ENCODE data around the gene DLX4. TPM values are rescaled to one million over a fixed set of nuclear protein-coding genes. Genes with fewer than 3 reads are reported as not detected.

DLX4 gene
- total RNA-seq, 1 donor from 2014 or later = 0.29 TPM

GRCh38 chr17:49973271-49973615, 4.3 kb downstream of the DLX4 start:
- Mint-ChIP-seq H3K27ac (ENCODE audit: unreplicated experiment) (no peak overlapping the region), H3K36me3 (ENCODE audit: unreplicated experiment) (peaks cover 4% of the 10 kb centered on the region), H3K4me1 (ENCODE audit: low read depth, unreplicated experiment) (peaks cover 8% of the 10 kb centered on the region), H3K27me3 (ENCODE audit: unreplicated experiment) (peaks cover 28% of the 10 kb centered on the region), H3K9me3 (ENCODE audit: unreplicated experiment) (peaks cover 3% of the 10 kb centered on the region), H3K4me3 (ENCODE audit: unreplicated experiment) (no peak overlapping the region)
- DNase-seq = no peak
- TF ChIP-seq CTCF (IDR thresholded peaks at IDR 0.05; ENCODE audit: partially characterized antibody, unreplicated experiment) = no peak

- Mint-ChIP-seq H3K27me3 (ENCODE audit: unreplicated experiment) (peaks cover 24% of the 10 kb centered on the region), H3K4me1 (ENCODE audit: low read depth, unreplicated experiment) (peaks cover 8% of the 10 kb centered on the region)
Observed at GRCh38 chr17:49975531-49975930, 6.5 kb downstream of the DLX4 start.

GRCh38 chr17:49976163-49976827, 7.3 kb downstream of the DLX4 start:
- Mint-ChIP-seq H3K27ac (ENCODE audit: unreplicated experiment) (no peak overlapping the region), H3K4me1 (ENCODE audit: low read depth, unreplicated experiment) (peaks cover 8% of the 10 kb centered on the region), H3K27me3 (ENCODE audit: unreplicated experiment) (peaks cover 18% of the 10 kb centered on the region), H3K4me3 (ENCODE audit: unreplicated experiment) (no peak overlapping the region), H3K36me3 (ENCODE audit: unreplicated experiment) (no peaks in the 10 kb centered on the region), H3K9me3 (ENCODE audit: unreplicated experiment) (peaks cover 1% of the 10 kb centered on the region)
- DNase-seq = no peak
- TF ChIP-seq CTCF (IDR thresholded peaks at IDR 0.05; ENCODE audit: partially characterized antibody, unreplicated experiment) = no peak

More at GRCh38 chr17:49975531-49975930, 6.5 kb downstream of the DLX4 start:
- Mint-ChIP-seq H3K36me3 (ENCODE audit: unreplicated experiment) (peaks cover 3% of the 10 kb centered on the region), H3K9me3 (ENCODE audit: unreplicated experiment) (peaks cover 3% of the 10 kb centered on the region), H3K27ac (ENCODE audit: unreplicated experiment) (no peak overlapping the region), H3K4me3 (ENCODE audit: unreplicated experiment) (no peak overlapping the region)
- no peak for TF ChIP-seq CTCF (IDR thresholded peaks at IDR 0.05; ENCODE audit: partially characterized antibody, unreplicated experiment)
- no peak for DNase-seq

GRCh38 chr17:49976828-49977202, 7.8 kb downstream of the DLX4 start:
- Mint-ChIP-seq H3K9me3 (ENCODE audit: unreplicated experiment) (peaks cover 1% of the 10 kb centered on the region), H3K4me3 (ENCODE audit: unreplicated experiment) (no peak overlapping the region), H3K36me3 (ENCODE audit: unreplicated experiment) (no peaks in the 10 kb centered on the region), H3K27me3 (ENCODE audit: unreplicated experiment) (peaks cover 15% of the 10 kb centered on the region), H3K27ac (ENCODE audit: unreplicated experiment) (no peak overlapping the region), H3K4me1 (ENCODE audit: low read depth, unreplicated experiment) (peaks cover 5% of the 10 kb centered on the region)
- no peak for DNase-seq
- TF ChIP-seq CTCF (IDR thresholded peaks at IDR 0.05; ENCODE audit: partially characterized antibody, unreplicated experiment) = no peak

GRCh38 chr17:49977463-49978389, 8.7 kb downstream of the DLX4 start:
- peaks cover 13% of the 10 kb centered on the region for H3K27me3 Mint-ChIP-seq (ENCODE audit: unreplicated experiment)

More at GRCh38 chr17:49977463-49978389, 8.7 kb downstream of the DLX4 start:
- Mint-ChIP-seq H3K4me1 (ENCODE audit: low read depth, unreplicated experiment) (peaks cover 5% of the 10 kb centered on the region), H3K27ac (ENCODE audit: unreplicated experiment) (no peak overlapping the region), H3K36me3 (ENCODE audit: unreplicated experiment) (no peaks in the 10 kb centered on the region), H3K9me3 (ENCODE audit: unreplicated experiment) (peaks cover 1% of the 10 kb centered on the region), H3K4me3 (ENCODE audit: unreplicated experiment) (no peak overlapping the region)
- no peak for DNase-seq
- no peak for TF ChIP-seq CTCF (IDR thresholded peaks at IDR 0.05; ENCODE audit: partially characterized antibody, unreplicated experiment)

All from glutamatergic neuron (in vitro differentiated cells).